Renal cortical epithelial cell (primary cell): ENCODE data around the gene SUSD4. TPM values are rescaled to one million over a fixed set of nuclear protein-coding genes. Genes with fewer than 3 reads are reported as not detected.
A peak's percentile ranks its signal among the peaks of the same experiment; 100 is the strongest.

ENCODE experiments used
- DNase-seq: peaks from one replicate; pipeline ENCODE4 v3.0.0-alpha.2; 2011; ENCODE audit warnings: low read depth
- total RNA-seq: library from RNA; depleted of rRNA; stranded (reverse); fragments of >200 nt; gene quantifications from 2 replicates; pipeline ENCODE4 v1.2.3, GENCODE V29; 2014

Gene SUSD4
- total RNA-seq, 1 donor from 2014 or later = 33.0 TPM

- no peak for DNase-seq
Observed at GRCh38 chr1:223363057-223363855, 720 bp downstream of the SUSD4 start.

GRCh38 chr1:223358826-223359225, 5.2 kb downstream of the SUSD4 start:
- DNase-seq = peak; percentile 83

- DNase-seq = no peak
Observed at GRCh38 chr1:223355699-223356098, 8.3 kb downstream of the SUSD4 start.

- DNase-seq = no peak
Observed at GRCh38 chr1:223353939-223354338, 10.0 kb downstream of the SUSD4 start.

- DNase-seq = no peak
Observed at GRCh38 chr1:223352944-223353343, 11.0 kb downstream of the SUSD4 start.

GRCh38 chr1:223350361-223350908, 13.5 kb downstream of the SUSD4 start:
- no peak for DNase-seq

- no peak for DNase-seq
Observed at GRCh38 chr1:223349241-223349640, 14.7 kb downstream of the SUSD4 start.

- DNase-seq = no peak
Observed at GRCh38 chr1:223348439-223348838, 15.5 kb downstream of the SUSD4 start.

- no peak for DNase-seq
Observed at GRCh38 chr1:223347583-223347982, 16.4 kb downstream of the SUSD4 start.

GRCh38 chr1:223346311-223346710, 17.7 kb downstream of the SUSD4 start:
- DNase-seq = no peak

GRCh38 chr1:223345720-223346119, 18.3 kb downstream of the SUSD4 start:
- no peak for DNase-seq

- no peak for DNase-seq
Observed at GRCh38 chr1:223344491-223344890, 19.5 kb downstream of the SUSD4 start.

- peak; percentile 41 for DNase-seq
Observed at GRCh38 chr1:223343692-223344091, 20.3 kb downstream of the SUSD4 start.

- peak; percentile 80 for DNase-seq
Observed at GRCh38 chr1:223341121-223341520, 22.9 kb downstream of the SUSD4 start.

- DNase-seq = no peak
Observed at GRCh38 chr1:223340637-223341036, 23.3 kb downstream of the SUSD4 start.

- no peak for DNase-seq
Observed at GRCh38 chr1:223339861-223340260, 24.1 kb downstream of the SUSD4 start.

GRCh38 chr1:223338811-223339746, 24.9 kb downstream of the SUSD4 start:
- DNase-seq = peak; percentile 57

- no peak for DNase-seq
Observed at GRCh38 chr1:223337174-223337869, 26.7 kb downstream of the SUSD4 start.

GRCh38 chr1:223334156-223334555, 29.8 kb downstream of the SUSD4 start:
- DNase-seq = no peak

GRCh38 chr1:223332997-223333396, 31.0 kb downstream of the SUSD4 start:
- no peak for DNase-seq

- DNase-seq = peak; percentile 88
Observed at GRCh38 chr1:223331929-223332328, 32.0 kb downstream of the SUSD4 start.

GRCh38 chr1:223331301-223331700, 32.7 kb downstream of the SUSD4 start:
- DNase-seq = peak; percentile 80
